PFSK-1 (cell line): Measurements from ENCODE around the gene ACOX3.

Experiments used
- FOXP2 ChIP-seq: optimal IDR thresholded peaks from 2 replicates; pipeline ENCODE3; 2011; ENCODE audit warnings: borderline replicate concordance, control low read depth, inconsistent platforms; ENCODE audit not compliant: insufficient read depth; ENCODE audit errors: extremely low read length, extremely low read depth
- POLR2AphosphoS5 ChIP-seq: IDR thresholded peaks from 2 replicates; pipeline ENCODE4 v1.6.1; 2012; ENCODE audit warnings: low read depth, mild to moderate bottlenecking, control low read depth, low read length, moderate library complexity
- REST ChIP-seq, 2 experiments: IDR thresholded peaks; 2 replicates each; pipeline versions ENCODE4 v1.6.1 to v1.8.0; 2011 to 2012; ENCODE audit warnings: low read depth in 2 of 2, low read length in 2 of 2, control low read depth in 1 of 2, inconsistent platforms in 1 of 2, mild to moderate bottlenecking in 1 of 2, moderate library complexity in 1 of 2; ENCODE audit not compliant: insufficient read depth in 1 of 2
- SIN3A ChIP-seq: IDR thresholded peaks from 2 replicates; pipeline ENCODE4 v1.6.1; 2012; ENCODE audit warnings: mild to moderate bottlenecking, low read length, moderate library complexity, borderline replicate concordance; ENCODE audit not compliant: insufficient read depth
- TAF1 ChIP-seq: IDR thresholded peaks from 2 replicates; pipeline ENCODE4 v1.6.1; 2012; ENCODE audit warnings: low read length, control low read depth, borderline replicate concordance; ENCODE audit not compliant: insufficient read depth

- TF ChIP-seq TAF1: no peak
- TF ChIP-seq POLR2AphosphoS5: no peak
- TF ChIP-seq SIN3A: no peak
- no peak for TF ChIP-seq REST (IDR thresholded peaks at IDR 0.05; ENCODE audit: insufficient read depth in 1 of 2, low read depth in 2 of 2, low read length in 2 of 2)
- no peak for TF ChIP-seq FOXP2
Observed at GRCh38 chr4:8340781-8341241, 99.7 kb downstream of the ACOX3 start.
